ENCODE data around the gene PAWR. TPM values are rescaled to one million over a fixed set of nuclear protein-coding genes. Genes with fewer than 3 reads are reported as not detected.

PAWR gene, protein sequence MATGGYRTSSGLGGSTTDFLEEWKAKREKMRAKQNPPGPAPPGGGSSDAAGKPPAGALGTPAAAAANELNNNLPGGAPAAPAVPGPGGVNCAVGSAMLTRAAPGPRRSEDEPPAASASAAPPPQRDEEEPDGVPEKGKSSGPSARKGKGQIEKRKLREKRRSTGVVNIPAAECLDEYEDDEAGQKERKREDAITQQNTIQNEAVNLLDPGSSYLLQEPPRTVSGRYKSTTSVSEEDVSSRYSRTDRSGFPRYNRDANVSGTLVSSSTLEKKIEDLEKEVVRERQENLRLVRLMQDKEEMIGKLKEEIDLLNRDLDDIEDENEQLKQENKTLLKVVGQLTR
- 25.0 TPM for polyA plus RNA-seq (2012; ENCODE audit: insufficient read depth, insufficient read length)

DNA sequence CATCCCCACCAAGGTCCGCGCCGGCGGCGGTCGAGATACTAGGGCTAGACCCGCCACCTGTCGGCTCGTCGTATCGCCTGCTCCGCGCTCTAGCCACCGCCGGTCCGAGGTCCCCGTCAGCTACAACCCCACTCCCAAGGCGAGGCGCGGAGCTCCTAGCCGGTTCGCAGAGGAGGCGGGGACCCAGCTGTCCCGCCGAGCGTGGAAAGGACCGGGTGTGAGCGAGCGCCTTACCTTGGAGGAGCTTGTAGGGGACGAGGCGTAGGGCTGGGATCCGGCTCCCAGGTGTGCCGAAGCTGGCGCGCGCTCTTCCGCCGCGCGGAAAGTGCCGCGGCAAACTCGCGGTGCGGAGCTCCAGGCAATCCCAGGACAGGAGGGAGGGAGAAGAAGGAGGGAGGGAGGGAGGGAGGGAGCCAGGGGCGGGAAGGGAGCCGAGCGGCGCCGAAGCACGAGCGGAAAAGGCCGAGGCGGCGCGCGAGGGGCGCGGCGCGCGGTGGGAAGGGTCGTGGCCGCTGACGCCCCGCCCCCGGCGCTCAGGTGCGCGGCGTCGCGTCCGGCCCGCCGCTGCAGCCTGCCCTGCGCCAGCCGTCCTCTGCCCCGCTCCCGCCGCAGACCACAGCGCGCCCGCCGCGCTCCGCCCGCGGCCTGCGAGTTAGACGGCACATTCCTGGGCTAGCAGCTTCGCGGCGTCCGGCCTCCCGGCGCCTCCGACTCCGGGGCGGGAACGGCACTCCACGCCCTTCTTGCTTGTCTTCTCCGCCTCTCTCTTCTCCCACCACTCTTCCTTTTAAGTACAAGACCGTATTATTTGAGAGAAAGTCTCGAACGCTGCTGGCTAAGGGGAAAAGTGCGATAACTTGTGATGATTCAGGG, at the start of gene PAWR:
Gene PAWR (minus strand): TSS at position 327 of the 873 bp plus-strand sequence. CDS start 720 bp downstream, outside the sequence.
- peak within 1 kb of the TSS; percentile 69 for H3K4me3 ChIP-seq (ENCODE audit: low read length)
- peak; percentile 22 for DNase-seq (ENCODE audit: low read depth, low spot score)

DNA sequence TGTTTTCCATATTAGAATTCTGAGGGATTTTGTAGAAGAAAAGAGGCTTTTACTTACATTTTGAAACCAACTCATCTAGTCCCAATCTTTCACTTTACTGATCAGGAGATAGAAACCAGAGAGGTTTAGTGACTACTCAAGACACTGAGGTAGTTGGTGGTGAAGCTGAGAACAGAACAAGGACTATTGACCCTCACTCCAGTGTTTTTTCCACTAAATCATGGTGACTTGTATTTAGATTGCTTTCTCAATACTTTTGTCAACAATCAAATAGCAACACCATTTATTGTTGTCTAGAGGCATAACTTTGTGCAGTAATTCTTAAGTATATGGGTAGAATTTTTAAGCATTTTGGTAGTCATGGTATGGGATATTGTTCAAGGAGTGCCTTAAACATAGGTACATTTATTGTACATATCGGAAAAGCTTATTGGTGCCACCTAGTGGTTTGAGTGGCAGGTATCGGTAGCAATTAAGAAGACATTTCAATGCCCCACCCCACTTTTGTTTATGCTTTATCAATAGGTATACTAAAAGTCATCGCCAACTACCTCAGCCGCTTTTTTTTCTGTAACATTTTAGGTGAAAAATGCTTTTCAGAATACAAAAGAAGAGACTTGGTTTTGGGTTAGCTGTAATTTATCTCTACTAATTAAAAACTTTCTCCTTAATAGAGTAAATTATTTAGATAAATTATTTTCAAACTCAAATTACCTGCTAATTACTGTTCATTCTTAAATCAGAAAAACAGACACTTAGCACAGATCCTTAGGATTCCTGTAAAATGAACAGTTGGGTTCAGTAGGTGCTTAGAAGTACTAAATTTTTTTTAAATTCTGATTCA, 47.3 kb upstream of the PAWR start:
- peak; percentile 52 for DNase-seq (ENCODE audit: low read depth, low spot score)
- H3K4me3 ChIP-seq (ENCODE audit: low read length): no peak overlapping the region

DNA sequence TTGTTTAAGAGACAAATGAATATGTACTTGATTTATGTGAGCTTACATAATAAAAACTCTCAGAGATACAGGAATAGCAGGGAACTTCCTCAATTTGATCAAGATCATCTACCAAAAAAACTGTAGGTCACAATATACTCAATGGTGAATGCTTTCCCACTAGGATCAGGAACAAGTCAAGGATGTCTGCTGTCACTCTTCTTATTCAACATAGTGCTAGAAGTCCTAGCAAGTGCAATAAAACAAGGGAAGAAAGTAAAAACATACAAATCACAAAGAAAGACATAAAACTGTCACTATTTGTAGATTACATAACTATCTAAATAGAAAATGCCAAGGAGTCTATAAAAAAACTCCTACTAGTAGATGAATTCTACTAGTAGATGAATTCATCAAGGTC, 41.9 kb upstream of the PAWR start:
- no peak overlapping the region for H3K4me3 ChIP-seq (ENCODE audit: low read length)
- no peak for DNase-seq (ENCODE audit: low read depth, low spot score)

DNA sequence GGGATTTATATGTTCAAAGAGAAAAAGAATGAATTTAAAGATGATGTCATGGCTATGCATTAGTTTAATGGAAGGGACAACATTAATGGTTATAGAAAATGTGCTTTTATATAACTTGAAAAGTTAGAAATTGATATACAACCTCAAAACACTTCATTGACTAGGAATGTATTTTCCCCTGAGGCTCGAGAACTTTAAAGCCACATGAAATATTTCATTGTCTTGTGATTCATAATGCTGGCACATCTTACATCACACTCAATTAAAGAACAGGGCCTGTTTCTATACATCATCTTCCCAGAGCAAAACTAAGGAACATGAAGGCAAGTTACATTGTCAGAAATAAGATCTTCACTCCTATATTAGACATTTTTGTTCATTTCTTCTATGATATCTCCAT, 35.2 kb upstream of the PAWR start:
- no peak overlapping the region for H3K4me3 ChIP-seq (ENCODE audit: low read length)
- DNase-seq (ENCODE audit: low read depth, low spot score): no peak

DNA sequence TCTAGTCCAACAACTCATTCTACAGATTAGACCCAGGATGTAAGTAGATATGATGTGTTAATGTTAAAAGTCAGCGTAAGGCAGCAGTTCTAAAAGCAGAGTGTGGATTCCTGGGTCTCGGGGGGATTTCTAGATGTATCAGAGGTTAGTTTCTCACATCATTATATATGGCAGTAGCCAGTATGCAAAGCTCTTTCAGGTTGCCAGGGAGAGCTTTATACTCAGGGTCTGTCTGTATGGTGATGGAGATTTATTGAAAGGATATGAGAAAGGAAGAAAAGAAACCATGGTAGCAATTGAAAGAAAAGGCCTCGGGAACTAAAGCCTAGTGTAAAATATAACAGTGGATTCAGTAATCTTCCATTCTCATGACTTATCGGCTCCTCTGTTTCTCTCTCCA, 26.2 kb upstream of the PAWR start:
- DNase-seq (ENCODE audit: low read depth, low spot score): no peak
- H3K4me3 ChIP-seq (ENCODE audit: low read length): no peak overlapping the region

DNA sequence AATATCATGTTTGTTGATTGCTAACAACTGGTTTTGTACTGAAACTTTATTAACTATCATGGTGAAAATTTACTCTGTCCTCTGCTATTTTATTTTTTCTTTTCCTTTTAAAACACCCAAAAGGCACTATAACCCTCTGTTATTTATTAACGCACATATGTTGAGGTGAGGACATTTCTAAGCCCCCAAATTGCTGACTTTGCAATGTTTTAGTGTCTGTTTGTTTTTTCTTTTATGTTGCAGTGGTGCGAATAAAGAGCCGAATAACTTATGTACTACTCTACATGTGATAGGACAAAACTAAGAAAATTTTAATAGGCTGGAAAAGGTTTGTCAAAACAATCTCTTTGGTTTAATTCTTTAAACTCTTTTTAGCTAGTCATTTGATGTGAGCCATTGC, 24.5 kb upstream of the PAWR start:
- no peak for DNase-seq (ENCODE audit: low read depth, low spot score)
- H3K4me3 ChIP-seq (ENCODE audit: low read length): no peak overlapping the region

DNA sequence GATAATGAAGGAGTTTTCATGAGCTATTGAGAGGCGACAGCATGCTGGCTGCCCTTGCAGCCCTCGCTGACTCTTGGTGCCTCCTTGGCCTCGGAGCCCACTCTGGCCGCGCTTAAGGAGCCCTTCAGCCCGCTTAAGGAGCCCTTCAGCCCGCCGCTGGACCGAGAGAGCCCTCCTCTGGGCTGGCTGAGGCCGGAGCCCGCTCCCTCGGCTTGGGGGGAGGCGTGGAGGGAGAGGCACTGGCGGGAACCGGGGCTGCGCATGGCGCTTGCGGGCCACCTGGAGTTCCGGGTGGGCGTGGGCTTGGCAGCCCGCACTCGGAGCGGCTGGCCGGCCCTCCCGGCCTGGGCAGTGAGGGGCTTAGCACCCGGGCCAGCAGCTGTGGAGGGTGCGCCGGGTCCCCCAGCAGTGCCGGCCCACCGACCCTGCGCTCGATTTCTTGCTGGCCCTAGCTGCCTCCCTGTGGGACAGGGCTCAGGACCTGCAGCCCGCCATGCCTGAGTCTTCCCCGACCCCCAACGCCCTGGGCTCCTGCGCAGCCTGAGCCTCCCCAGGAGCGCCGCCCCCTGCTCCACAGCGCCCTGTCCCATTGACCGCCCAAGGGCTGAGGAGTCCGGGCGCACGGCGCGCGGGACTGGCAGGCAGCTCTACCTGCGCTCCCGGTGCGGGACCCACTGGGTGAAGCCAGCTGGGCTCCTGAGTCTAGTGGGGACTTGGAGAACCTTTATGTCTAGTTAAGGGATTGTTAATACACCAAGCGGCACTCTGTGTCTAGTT, 20.1 kb upstream of the PAWR start:
- no peak overlapping the region for H3K4me3 ChIP-seq (ENCODE audit: low read length)
- no peak for DNase-seq (ENCODE audit: low read depth, low spot score)

DNA sequence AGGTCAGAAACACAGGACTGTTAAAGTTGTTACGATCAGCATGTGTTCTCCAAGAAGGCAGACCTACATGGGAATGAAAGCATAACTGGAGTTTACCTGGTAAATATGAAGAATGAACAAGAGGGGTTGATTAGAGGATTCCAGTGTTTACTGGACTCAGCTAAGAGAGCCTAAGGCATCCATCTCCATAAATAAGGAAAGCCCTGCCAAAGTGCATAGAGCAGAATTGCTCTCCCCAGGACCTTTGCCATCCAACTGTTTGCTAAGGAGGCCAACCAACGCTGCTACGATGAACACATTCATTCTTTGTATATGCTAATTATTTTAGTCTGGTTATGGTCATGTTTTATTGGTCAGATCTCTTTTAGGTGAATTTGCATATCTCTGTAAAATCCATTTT, 17.1 kb upstream of the PAWR start:
- no peak overlapping the region for H3K4me3 ChIP-seq (ENCODE audit: low read length)
- DNase-seq (ENCODE audit: low read depth, low spot score): no peak

DNA sequence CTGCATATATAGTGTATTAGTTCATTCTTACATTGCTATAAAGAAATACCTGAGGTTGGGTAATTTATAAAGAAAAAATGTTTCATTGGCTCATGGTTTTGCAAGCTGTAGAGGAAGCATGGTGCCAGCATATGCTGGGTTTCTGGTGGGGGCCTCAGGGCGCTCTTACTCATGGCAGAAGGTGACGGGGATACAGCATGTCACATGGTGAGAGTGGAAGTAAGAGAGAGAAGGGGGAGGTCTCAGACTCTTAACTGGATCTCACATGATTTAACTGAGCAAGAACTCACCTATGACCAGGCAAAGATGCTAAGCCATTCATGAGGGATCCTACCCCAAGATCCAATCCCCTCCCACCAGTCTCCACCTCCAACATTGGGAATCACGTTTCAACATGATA, 15.9 kb upstream of the PAWR start:
- H3K4me3 ChIP-seq (ENCODE audit: low read length): no peak overlapping the region
- no peak for DNase-seq (ENCODE audit: low read depth, low spot score)

DNA sequence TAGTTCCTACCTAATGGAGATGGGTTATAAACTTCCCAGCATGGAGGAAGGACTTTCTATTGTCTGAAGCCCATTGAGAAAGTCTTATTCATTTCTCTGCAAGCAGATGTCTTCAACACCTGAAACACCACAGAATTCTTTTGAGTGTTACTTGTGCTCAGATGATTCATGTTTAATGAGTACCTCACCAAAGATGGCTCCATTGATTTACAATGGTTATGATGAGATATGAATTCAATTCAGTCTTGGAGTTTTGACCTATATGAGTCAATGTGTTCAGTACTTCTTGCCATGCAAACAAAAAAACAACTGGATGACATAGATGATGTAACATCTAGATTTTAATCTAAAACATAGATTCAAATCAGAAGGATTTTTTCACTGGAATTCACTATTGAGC, 15.4 kb upstream of the PAWR start:
- H3K4me3 ChIP-seq (ENCODE audit: low read length): no peak overlapping the region
- no peak for DNase-seq (ENCODE audit: low read depth, low spot score)

DNA sequence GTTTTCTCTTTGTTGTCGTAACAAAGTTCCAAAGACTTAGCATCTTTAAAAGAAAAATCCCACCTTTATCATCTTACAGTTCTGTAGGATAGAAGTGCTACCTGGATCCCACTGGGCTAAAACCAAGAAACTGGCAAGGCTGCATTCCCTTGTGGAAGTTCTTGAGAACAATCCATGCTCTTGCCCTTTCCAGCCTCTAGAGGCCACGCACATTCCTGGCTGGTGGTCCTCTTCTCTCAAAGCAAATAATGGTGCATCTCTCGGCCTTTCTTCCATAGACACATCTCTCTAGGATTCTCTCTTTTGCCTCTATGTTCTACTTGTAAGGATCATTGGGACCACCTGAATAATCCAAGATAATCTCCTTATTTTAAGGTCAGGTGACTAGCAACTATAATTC, 8.2 kb upstream of the PAWR start:
- no peak overlapping the region for H3K4me3 ChIP-seq (ENCODE audit: low read length)

DNA sequence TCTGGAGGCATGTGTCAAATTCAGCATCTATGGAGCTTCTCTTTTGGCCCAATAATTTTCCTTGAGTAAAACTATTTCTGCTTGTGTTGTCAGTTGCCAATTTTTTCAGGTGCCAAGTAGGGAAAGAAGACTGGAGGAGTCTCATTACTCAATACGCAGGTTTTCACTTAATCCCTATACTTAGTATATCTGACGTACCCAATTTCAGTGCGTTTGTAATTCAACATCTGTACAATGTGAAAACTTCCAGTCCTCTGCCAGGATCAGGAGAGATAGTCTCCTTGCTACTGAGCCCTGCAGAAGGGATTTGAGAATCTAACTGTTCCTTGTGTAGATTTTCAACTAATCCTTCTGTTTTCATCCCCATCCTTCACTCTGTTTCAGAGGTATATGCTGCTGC, 5.7 kb upstream of the PAWR start:
- H3K4me3 ChIP-seq (ENCODE audit: low read length): no peak overlapping the region
- no peak for DNase-seq (ENCODE audit: low read depth, low spot score)

More for the DNA sequence above, 8.2 kb upstream of the PAWR start:
- no peak for DNase-seq (ENCODE audit: low read depth, low spot score)

DNA sequence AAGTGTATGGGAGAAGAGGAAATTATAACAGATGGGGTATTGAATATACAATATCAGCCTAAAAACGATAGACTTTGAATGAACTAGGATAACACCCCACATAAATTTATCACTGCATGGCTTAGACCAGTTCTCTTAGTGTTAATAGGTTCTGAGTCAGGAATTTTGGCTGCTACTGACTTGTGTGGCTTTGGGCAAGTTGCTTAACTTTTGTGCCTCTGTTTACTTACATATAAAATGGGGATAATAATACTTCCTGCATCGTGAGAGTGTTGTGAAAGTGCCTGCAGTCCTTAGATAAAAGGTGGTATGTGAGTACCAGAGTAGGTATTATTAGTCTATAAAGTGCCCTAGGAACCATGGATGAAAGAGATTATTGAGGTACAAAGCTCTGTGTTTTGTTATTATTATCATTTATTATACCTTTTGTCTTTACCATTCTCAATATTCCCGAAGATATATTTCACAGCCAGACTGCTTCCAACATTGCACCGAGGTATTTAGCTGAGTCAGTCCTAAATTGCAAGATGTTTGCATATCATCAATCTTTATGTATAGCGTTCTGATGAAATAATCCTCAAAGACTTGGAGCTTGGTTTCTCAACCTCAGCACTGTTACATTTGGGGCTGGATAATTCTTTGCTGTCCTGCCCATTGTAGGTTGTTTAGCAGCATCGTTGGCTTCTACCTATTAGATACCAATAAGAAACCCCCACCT, 2.3 kb upstream of the PAWR start:
- no peak overlapping the region for H3K4me3 ChIP-seq (ENCODE audit: low read length)
- no peak for DNase-seq (ENCODE audit: low read depth, low spot score)

DNA sequence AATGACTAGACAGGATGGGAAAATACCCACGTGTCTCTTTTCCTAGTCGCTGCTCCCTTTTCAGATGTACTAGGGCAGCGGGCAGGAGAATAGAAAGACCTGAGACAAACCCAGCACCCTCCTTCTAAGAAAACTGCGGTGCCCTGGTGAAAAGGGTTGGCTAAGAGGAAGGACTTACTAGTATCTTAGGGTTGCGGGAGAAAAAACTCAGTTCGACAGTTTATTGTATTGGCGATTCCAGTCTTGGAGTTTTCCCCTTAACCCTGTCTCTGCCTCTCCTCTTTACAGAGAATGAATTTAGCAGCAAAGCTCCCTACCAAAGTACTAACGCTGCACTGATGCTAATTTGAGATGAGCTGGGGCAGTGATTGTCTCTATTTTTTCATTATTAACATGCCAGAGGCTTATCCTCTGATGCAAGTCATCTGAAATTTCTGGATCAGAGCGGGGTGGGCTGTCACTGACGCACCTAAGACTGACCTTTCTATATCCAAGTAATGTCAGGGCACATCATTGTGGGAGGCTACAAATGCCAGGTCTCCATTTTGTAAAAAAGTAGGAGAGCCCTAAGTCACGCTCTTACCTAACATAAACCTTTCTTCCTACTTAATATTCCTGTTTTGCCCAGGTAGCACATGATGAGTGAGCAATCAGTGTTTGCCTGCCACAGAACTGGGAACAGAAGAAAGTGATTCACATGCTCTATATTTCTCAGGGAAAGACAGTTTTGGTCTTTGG, 916 bp upstream of the PAWR start:
- H3K4me3 ChIP-seq (ENCODE audit: low read length): peak overlapping the region; percentile 69
- no peak for DNase-seq (ENCODE audit: low read depth, low spot score)

DNA sequence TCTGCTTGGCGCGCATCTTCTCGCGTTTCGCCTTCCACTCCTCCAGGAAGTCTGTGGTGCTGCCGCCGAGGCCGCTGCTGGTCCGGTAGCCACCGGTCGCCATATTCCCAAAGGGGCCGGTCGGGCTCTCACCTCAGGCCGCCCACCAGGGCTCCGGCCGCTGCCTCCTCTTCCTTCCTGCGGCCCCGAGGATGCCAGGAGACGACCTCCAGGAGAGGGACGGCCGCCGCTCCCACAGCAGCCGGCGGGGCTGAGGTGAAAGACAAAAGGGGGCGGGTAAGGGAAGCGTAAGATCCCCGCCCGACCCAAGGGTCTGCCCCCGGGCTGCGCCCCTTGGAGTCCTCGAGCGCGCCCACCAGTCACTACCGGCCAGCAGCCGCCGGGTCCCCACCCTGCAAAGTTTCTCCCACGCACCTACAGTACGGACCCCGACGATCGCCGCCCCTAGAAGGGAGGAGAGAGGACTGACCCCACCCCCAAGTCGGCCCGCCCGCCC, 574 bp downstream of the PAWR start:
- DNase-seq (ENCODE audit: low read depth, low spot score): no peak
- peak overlapping the region; percentile 69 for H3K4me3 ChIP-seq (ENCODE audit: low read length)

DNA sequence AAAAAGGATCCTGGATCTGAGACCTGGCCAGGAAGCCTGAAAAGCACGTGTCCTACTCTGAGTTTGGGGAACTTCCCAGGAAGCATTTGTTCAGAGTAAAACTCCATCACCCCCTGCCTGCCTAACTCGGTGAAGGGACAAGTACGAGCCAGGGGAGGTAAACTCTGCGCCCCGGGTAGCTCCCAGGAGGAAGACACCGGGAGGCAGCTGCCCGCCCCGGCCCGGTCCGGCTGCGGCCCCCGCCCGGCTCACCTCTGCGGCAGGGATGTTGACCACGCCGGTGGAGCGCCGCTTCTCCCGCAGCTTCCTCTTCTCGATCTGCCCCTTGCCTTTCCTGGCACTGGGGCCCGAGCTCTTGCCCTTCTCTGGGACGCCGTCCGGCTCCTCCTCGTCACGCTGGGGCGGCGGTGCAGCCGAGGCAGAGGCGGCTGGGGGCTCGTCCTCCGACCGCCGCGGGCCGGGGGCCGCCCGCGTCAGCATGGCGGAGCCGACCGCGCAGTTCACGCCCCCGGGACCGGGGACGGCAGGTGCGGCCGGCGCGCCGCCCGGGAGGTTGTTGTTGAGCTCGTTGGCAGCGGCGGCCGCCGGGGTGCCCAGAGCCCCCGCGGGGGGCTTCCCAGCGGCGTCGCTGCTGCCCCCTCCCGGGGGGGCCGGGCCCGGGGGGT, 1.2 kb downstream of the PAWR start:
- peak overlapping the region; percentile 69 for H3K4me3 ChIP-seq (ENCODE audit: low read length)
- no peak for DNase-seq (ENCODE audit: low read depth, low spot score)

DNA sequence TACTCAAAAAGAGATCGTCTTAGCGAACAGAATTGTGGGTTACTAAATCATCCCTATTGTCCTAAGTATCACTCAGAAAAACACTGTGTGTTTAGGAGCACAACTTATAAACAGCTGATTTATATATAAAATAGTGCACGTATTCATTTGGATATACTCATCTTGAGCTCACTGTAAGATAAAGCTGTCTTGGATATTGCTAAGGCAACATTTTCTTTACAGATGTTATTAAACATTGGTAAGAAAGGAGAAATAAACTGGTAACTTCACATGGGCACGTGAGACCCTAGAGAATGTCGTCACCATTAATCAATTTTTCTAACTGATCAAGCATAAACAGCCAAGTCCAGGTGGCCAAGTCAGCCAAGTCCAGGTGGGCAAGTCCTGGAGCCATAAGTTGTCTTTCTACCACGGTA, 1.7 kb downstream of the PAWR start:
- no peak for DNase-seq (ENCODE audit: low read depth, low spot score)
- peak overlapping the region; percentile 69 for H3K4me3 ChIP-seq (ENCODE audit: low read length)
